Omental fat pad (tissue), 4 donors: ENCODE data around the gene GPC6. TPM values are rescaled to one million over a fixed set of nuclear protein-coding genes. Genes with fewer than 3 reads are reported as not detected.

Source experiments
- ATAC-seq: fragments of 150-250 bp; one replicate; pipeline ENCODE4 v1.9.1; 2016; ENCODE audit warnings: mild to moderate bottlenecking, moderate library complexity; ENCODE audit not compliant: low FRiP score
- DNase-seq: peaks from one replicate; pipeline ENCODE4 v3.0.0-alpha.2; 2019; ENCODE audit warnings: low spot score
- small RNA-seq: library from RNA; depleted of rRNA; stranded (forward); fragments of <200 nt; gene quantifications from one replicate; pipeline ENCODE3, GENCODE V24; 2016
- total RNA-seq, 4 donors: library from RNA; depleted of rRNA; stranded (reverse); fragments of >200 nt; gene quantifications; one replicate each; pipeline ENCODE4 v1.1.0, GENCODE V29; 2016
- TF ChIP-seq, protein P1 (sequence below), 3 donors: fragments of 450-650 bp; IDR thresholded peaks; one replicate each; pipeline ENCODE4 v1.5.1; 2016 to 2017; ENCODE audit warnings: antibody characterized with exemption in 3 of 3, mild to moderate bottlenecking in 3 of 3, moderate library complexity in 2 of 3

Gene GPC6
- total RNA-seq, 4 donors from 2014 or later = 9.2 to 24.4 (median 16.4) TPM

DNA sequence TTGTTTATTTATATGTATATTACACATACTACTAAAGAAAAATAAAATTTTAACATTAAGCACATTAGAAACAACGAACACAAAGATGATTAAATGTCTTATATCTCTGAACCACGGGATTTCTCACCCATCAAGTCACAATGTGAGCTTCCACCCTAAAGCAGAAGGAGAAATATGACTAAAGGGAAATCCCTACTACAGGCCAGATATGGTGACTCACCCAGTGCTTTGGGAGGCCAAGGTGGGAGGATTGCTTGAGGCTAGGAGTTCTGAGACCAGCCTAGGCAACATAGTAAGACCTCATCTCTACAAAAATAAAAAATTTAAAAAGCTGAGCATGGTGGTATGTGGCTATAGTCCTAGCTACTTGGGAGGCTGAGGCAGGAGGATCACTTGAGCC is 1228.3 kb downstream of the GPC6 start:
- ATAC-seq = no peak
- TF ChIP-seq, protein P1, sequence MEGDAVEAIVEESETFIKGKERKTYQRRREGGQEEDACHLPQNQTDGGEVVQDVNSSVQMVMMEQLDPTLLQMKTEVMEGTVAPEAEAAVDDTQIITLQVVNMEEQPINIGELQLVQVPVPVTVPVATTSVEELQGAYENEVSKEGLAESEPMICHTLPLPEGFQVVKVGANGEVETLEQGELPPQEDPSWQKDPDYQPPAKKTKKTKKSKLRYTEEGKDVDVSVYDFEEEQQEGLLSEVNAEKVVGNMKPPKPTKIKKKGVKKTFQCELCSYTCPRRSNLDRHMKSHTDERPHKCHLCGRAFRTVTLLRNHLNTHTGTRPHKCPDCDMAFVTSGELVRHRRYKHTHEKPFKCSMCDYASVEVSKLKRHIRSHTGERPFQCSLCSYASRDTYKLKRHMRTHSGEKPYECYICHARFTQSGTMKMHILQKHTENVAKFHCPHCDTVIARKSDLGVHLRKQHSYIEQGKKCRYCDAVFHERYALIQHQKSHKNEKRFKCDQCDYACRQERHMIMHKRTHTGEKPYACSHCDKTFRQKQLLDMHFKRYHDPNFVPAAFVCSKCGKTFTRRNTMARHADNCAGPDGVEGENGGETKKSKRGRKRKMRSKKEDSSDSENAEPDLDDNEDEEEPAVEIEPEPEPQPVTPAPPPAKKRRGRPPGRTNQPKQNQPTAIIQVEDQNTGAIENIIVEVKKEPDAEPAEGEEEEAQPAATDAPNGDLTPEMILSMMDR (IDR thresholded peaks at IDR 0.05) = no peak
- DNase-seq = no peak

DNA sequence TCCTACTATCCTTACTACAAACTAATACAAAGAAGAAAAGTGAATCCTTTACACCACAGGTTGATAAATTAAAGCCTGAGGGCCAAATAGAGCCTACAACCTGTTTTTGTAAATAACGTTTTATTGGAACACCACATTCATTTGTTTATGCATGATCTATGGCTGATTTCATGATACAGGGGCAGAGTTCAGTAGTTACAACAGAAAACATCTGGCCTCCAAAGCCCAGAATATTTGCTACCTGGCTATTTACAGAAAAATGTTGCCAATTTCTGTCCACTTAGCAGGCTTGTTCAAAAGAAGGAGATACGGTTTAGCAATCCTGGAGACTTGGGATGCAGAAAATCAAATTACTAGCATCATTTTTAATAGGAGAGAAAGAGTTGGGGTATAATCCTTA is 1228.8 kb downstream of the GPC6 start:
- ATAC-seq (no peak), DNase-seq (no peak)
- TF ChIP-seq, protein P1 (IDR thresholded peaks at IDR 0.05) = no peak

Small RNA genes within 50 kb of the gene (small RNA-seq; reads per million reads assigned to genes)
- gene RNA5SP35 = not detected
